SJSA1 (cell line): ENCODE data around the gene HSP90AB1. TPM values are rescaled to one million over a fixed set of nuclear protein-coding genes. Genes with fewer than 3 reads are reported as not detected.
A peak's percentile ranks its signal among the peaks of the same experiment; 100 is the strongest.

Source experiments
- DNase-seq, 2 experiments: peaks; one replicate each; pipeline ENCODE4 v3.0.0-alpha.2; 2015 to 2020; ENCODE audit warnings: low spot score in 2 of 2, low read depth in 1 of 2
- H3K27ac ChIP-seq: fragments of 250-450 bp; sonication (Bioruptor Pico); 2 replicates; pipeline ENCODE4 v1.5.1; 2020; ENCODE audit warnings: mild to moderate bottlenecking, moderate library complexity
- H3K27me3 ChIP-seq: fragments of 250-450 bp; sonication (Bioruptor Pico); replicated peaks from 2 replicates; pipeline ENCODE4 v1.5.1; 2020; ENCODE audit warnings: mild to moderate bottlenecking, moderate library complexity
- H3K36me3 ChIP-seq: fragments of 250-450 bp; sonication (Bioruptor Pico); 2 replicates; pipeline ENCODE4 v1.5.1; 2020; ENCODE audit warnings: mild to moderate bottlenecking
- H3K4me1 ChIP-seq: fragments of 250-450 bp; sonication (Bioruptor Pico); replicated peaks from 2 replicates; pipeline ENCODE4 v1.6.1; 2021; ENCODE audit warnings: mild to moderate bottlenecking
- H3K4me3 ChIP-seq: fragments of 250-450 bp; sonication (Bioruptor Pico); 2 replicates; pipeline ENCODE4 v1.5.1; 2020; ENCODE audit warnings: mild to moderate bottlenecking
- H3K9me3 ChIP-seq: fragments of 250-450 bp; sonication (Bioruptor Pico); replicated peaks from 2 replicates; pipeline ENCODE4 v1.5.1; 2020; ENCODE audit warnings: mild to moderate bottlenecking
- total RNA-seq: library from RNA; depleted of rRNA; stranded (reverse); fragments of >200 nt; shearing (Covaris generic); gene quantifications from 2 replicates; pipeline ENCODE4 v1.2.3, GENCODE V29; 2014

The HSP90AB1 gene
- total RNA-seq, 1 experiment from 2014 or later, result 1,548 TPM

DNA sequence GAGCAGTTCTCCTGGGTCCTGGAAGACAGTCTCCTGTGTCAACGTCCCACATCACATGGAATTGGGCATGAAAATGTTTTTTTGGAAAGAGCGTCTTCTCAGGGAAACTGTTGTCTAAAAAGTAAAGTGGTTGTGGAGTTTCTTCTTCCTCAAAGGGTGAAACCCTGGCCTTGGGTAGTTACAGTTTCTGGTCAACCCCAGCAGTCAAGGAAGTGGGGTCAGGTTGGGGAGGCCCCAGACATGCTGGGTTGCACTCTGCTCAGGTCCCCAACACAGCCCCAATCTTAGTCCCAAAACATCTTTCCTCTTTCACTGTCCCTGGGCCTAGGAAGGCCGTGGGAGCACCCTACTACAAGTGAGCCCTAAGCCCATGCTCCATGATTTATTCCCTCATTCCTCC, 19.4 kb downstream of the HSP90AB1 start:
- Histone ChIP-seq H3K27me3 (peaks cover 22% of the 10 kb centered on the region), H3K4me3 (no peak overlapping the region), H3K36me3 (peaks cover 20% of the 10 kb centered on the region), H3K4me1 (peaks cover 27% of the 10 kb centered on the region), H3K9me3 (no peaks in the 10 kb centered on the region), H3K27ac (no peak overlapping the region)
- no peak for DNase-seq

DNA sequence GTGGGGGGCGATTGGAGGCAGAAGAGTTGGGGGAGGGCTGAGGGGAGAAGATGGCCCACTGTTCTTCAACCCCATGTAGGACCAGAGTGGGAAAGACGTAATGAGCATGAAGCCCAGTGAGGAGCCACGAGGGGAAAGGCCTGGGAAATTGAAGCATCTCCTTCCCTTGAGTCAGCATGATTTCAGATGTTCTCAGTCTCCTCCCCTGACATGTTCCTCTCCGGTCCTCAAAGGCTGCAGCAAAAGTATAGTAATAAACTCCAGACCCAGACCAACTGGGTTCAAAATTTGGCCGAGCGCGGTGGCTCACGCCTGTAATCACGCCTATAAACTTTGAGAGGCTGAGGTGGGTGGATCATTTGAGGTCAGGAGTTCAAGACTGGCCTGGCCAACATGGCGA, 20.4 kb downstream of the HSP90AB1 start:
- H3K4me3 ChIP-seq, result no peak overlapping the region
- H3K9me3 ChIP-seq, result no peaks in the 10 kb centered on the region
- H3K4me1 ChIP-seq, result peaks cover 27% of the 10 kb centered on the region
- H3K36me3 ChIP-seq, result peaks cover 11% of the 10 kb centered on the region
- DNase-seq, result no peak
- H3K27me3 ChIP-seq, result peaks cover 25% of the 10 kb centered on the region
- H3K27ac ChIP-seq, result no peak overlapping the region

- DNase-seq, result peak in 1 of 2 experiments; percentile 49
- Histone ChIP-seq H3K27ac (no peak overlapping the region), H3K27me3 (peaks cover 25% of the 10 kb centered on the region), H3K36me3 (peaks cover 2% of the 10 kb centered on the region; the same call in 1 of the 2 replicates), H3K4me1 (peaks cover 18% of the 10 kb centered on the region), H3K4me3 (no peak overlapping the region), H3K9me3 (no peaks in the 10 kb centered on the region)
These were observed 21.3 kb downstream of the HSP90AB1 start for GRCh38 chr6:44268095-44268628.

GRCh38 chr6:44269178-44269920, 22.4 kb downstream of the HSP90AB1 start:
- Histone ChIP-seq H3K4me1 (peaks cover 6% of the 10 kb centered on the region), H3K36me3 (no peaks in the 10 kb centered on the region), H3K27ac (no peak overlapping the region), H3K27me3 (peaks cover 25% of the 10 kb centered on the region), H3K9me3 (no peaks in the 10 kb centered on the region), H3K4me3 (no peak overlapping the region)
- no peak for DNase-seq

- DNase-seq, result no peak
- Histone ChIP-seq H3K36me3 (no peaks in the 10 kb centered on the region), H3K27ac (no peak within 1 kb of the TSS), H3K27me3 (peaks cover 25% of the 10 kb centered on the region), H3K4me1 (no peaks in the 10 kb centered on the region; the same call in 1 of the 2 replicates), H3K4me3 (no peak within 1 kb of the TSS; the same call in 1 of the 2 replicates), H3K9me3 (no peaks in the 10 kb centered on the region)
These were observed 23.1 kb downstream of the HSP90AB1 start, which contains the start of gene TMEM151B for GRCh38 chr6:44269921-44270525. Gene TMEM151B, plus strand, starts transcription at chr6:44270450. Its CDS starts 293 bp downstream, at chr6:44270743.

DNA sequence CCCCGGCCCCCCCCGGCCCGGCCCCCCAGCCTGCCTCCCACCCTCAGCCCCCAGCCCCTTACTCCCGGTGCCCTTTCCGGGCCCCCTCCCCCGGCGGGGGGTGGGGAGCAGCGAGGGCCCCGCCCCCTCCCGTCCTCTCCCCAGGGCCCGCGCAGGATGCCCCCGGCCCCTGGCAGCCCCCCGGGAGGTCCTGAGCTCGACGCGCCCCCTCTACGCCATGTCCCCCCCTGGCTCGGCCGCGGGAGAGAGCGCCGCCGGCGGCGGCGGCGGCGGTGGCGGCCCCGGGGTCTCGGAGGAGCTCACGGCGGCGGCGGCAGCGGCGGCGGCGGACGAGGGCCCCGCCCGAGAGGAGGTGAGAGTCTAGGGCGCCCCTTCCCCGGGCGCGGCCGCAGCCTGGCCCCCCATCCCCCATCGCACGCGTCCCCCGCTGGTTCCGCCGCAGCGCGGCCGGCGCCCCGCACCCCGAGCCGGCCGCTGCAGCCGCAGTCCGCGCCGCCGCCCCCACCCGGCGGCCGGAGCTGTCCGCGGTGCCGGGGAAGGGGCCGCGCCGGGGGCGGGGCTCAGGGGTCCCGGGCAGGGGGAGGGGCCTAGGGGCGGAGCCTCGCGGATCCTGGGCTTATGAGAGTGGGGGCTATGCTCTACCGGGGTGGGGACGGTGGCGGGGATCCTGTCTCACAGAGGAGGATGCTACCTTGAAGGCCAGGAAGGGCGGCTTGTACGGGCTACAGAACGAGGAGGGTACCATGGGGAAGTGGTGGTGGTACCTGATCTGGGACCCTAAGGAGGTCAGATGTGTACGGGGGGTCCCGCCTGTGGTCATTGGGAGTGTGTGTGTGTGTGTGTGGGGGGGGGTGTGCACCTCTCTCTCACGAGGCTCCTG, 23.9 kb downstream of the HSP90AB1 start:
- DNase-seq, result no peak
- H3K9me3 ChIP-seq, result no peaks in the 10 kb centered on the region
- peaks cover 25% of the 10 kb centered on the region for H3K27me3 ChIP-seq
- H3K4me3 ChIP-seq, result no peak overlapping the region; the same call in 1 of the 2 replicates
- no peaks in the 10 kb centered on the region for H3K36me3 ChIP-seq
- no peaks in the 10 kb centered on the region; the same call in 1 of the 2 replicates for H3K4me1 ChIP-seq
- H3K27ac ChIP-seq, result no peak overlapping the region

DNA sequence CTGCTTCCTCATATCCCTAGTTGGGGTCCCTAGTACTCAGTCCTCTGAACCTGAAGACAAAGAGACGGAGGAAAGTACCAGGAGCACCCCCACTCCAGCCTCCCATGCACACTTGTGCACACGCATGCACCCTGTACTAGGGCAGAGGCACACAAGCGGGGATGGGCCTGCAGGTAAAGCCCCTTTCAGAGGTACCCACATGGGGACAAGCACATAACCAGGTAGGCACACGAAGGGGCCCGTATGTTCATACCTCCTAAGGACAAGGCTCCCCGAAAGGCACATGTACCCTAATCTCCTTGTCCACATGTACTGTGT, 24.5 kb downstream of the HSP90AB1 start:
- peaks cover 25% of the 10 kb centered on the region for H3K27me3 ChIP-seq
- H3K4me3 ChIP-seq, result no peak overlapping the region
- H3K27ac ChIP-seq, result no peak overlapping the region
- no peaks in the 10 kb centered on the region for H3K36me3 ChIP-seq
- H3K9me3 ChIP-seq, result no peaks in the 10 kb centered on the region
- no peaks in the 10 kb centered on the region; the same call in 1 of the 2 replicates for H3K4me1 ChIP-seq
- DNase-seq, result no peak

DNA sequence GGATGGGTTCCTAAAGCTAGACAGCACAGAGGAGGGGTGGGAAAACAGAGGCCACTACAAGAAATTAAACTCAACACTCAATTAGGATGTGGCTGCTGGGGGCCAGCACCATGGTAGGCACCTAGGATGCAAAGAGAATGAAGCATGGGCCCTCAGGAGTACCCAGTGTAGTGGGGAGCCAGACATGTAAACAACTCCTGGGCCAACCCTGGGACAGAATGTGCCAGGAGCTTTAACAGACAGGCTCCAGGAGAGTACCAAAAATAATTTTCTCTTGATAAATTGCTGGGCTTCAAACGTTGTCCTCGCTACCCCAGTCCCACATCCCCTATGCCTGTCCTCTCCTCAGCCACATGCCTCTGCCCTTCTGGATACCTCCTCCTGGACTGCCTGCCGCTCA, 25.0 kb downstream of the HSP90AB1 start:
- H3K36me3 ChIP-seq, result no peaks in the 10 kb centered on the region
- no peak overlapping the region for H3K4me3 ChIP-seq
- H3K27ac ChIP-seq, result no peak overlapping the region
- no peaks in the 10 kb centered on the region; the same call in 1 of the 2 replicates for H3K4me1 ChIP-seq
- DNase-seq, result no peak
- H3K9me3 ChIP-seq, result no peaks in the 10 kb centered on the region
- H3K27me3 ChIP-seq, result peaks cover 25% of the 10 kb centered on the region

GRCh38 chr6:44272529-44272928, 25.6 kb downstream of the HSP90AB1 start:
- Histone ChIP-seq H3K27ac (no peak overlapping the region), H3K27me3 (peaks cover 25% of the 10 kb centered on the region), H3K4me3 (no peak overlapping the region), H3K9me3 (no peaks in the 10 kb centered on the region), H3K36me3 (no peaks in the 10 kb centered on the region), H3K4me1 (no peaks in the 10 kb centered on the region; the same call in 1 of the 2 replicates)
- no peak for DNase-seq

DNA sequence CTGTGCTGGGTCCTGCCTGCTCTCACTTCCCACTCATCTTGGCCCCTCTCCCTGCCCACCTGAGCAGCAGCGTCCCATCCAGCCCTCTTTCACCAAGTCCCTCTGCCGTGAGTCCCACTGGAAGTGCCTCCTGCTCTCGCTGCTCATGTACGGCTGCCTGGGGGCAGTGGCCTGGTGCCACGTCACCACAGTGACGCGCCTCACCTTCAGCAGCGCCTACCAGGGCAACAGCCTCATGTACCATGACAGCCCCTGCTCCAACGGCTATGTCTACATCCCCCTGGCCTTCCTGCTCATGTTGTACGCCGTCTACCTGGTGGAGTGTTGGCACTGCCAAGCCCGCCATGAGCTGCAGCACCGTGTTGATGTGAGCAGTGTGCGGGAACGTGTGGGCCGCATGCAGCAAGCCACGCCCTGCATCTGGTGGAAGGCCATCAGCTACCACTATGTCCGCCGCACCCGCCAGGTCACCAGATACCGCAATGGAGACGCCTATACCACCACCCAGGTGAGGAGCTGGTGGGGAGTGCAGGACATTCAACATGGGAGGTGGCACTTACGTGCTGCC, 26.2 kb downstream of the HSP90AB1 start:
- no peaks in the 10 kb centered on the region for H3K36me3 ChIP-seq
- no peaks in the 10 kb centered on the region for H3K9me3 ChIP-seq
- peaks cover 25% of the 10 kb centered on the region for H3K27me3 ChIP-seq
- DNase-seq, result no peak
- no peak overlapping the region for H3K27ac ChIP-seq
- H3K4me3 ChIP-seq, result no peak overlapping the region
- H3K4me1 ChIP-seq, result no peaks in the 10 kb centered on the region; the same call in 1 of the 2 replicates

DNA sequence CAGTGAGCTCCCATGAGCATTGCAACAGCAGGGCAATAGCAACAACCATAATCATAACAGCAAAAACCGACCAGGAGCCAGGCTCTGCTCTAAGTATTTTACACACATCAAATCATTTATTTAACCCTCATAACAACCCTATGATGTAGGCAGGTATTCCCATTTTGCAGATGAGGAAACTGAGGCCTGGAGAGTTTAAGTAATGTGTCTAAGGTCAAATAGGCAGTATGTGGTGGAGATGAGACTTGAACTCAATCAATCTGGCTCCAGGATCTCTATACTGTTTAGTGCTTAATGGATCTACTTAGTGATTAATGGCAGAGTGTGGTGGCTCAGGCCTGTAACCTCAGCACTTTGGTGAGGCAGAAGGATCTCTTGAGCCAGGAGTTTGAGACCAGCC, 26.7 kb downstream of the HSP90AB1 start:
- no peaks in the 10 kb centered on the region for H3K9me3 ChIP-seq
- no peak for DNase-seq
- H3K27ac ChIP-seq, result no peak overlapping the region
- H3K27me3 ChIP-seq, result peaks cover 22% of the 10 kb centered on the region
- peaks cover under 1% of the 10 kb centered on the region for H3K4me1 ChIP-seq
- H3K36me3 ChIP-seq, result no peaks in the 10 kb centered on the region
- no peak overlapping the region for H3K4me3 ChIP-seq

GRCh38 chr6:44275271-44275748, 28.4 kb downstream of the HSP90AB1 start:
- H3K9me3 ChIP-seq, result no peaks in the 10 kb centered on the region
- no peaks in the 10 kb centered on the region for H3K36me3 ChIP-seq
- peaks cover 10% of the 10 kb centered on the region for H3K4me1 ChIP-seq
- no peak overlapping the region for H3K27ac ChIP-seq
- H3K27me3 ChIP-seq, result peaks cover 7% of the 10 kb centered on the region
- H3K4me3 ChIP-seq, result no peak overlapping the region
- no peak for DNase-seq
